NCI-H2171 (cell line): Measurements from ENCODE around the gene VIPR2.

Experiments used
- DNase-seq: peaks from one replicate; lab custom pipeline; 2025; lab: John Stamatoyannopoulos, UW

Gene VIPR2

DNA sequence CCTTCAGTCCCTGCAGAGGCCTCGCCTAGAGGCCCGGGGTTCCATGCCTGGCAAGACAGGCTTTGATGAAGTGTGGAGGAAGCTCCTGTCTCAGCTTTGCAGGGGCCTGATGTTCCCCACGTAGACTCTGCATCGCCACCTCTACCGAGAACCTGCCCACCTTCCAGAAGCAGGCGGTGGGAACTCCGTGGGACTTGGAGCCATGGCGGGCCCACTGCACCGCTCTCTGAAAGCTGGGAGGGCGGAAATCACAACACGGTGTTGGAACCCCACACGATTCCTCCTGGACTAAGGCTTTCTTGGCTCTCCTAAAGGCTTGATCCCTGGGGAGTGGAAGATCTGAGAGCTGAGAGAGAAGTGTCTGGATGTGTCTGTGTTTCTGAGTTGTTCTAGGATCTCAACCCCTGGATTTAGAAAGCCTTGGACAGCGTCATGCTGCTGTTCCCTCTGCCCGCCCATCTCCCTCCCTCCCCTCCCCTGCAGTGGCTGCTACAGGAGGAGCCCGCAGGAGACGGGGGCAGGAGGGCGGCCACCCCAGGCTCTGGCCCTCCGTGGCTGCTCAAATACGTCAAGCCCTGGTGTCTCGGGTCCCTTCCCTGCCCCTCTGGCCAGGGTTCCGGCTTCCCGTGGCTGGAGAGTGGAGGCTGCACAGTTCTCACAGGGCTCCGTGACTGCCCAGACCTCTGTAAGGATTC, 79.7 kb downstream of the VIPR2 start:
- no peak for DNase-seq

DNA sequence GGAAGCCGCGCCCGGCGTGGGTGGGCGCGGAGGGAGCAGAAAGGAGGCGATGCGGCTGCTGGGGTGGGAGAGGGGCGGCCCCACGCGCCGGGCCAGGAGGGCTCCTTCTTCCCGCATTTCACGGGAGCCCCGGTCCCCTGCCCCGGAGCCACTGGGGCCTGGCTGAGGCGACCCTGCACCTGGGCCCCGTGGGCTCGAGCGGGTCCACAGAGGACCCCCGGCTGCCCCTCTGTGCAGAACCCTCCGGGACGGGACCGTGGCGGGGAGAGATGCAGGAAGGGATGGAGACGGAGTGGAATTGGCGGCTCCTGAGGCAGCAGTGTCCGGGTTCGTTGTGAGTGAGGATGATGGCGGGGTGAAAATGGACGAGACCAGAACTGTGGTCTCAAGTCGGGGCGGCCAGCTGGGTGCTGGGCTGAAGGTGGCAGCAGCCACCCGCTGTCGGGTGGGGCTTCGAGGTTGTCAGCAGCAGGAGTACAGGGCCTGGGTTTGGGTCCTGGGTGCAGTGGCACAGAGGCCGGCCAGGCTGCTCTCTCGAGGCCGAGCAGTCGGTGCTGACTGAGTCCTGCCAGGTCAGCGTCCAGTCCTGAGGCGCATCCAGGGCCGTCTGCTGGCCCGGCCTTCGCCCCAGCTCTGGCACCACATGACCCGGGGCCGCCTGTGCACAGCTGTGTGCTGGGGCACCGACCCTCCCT, 80.4 kb downstream of the VIPR2 start:
- no peak for DNase-seq

DNA sequence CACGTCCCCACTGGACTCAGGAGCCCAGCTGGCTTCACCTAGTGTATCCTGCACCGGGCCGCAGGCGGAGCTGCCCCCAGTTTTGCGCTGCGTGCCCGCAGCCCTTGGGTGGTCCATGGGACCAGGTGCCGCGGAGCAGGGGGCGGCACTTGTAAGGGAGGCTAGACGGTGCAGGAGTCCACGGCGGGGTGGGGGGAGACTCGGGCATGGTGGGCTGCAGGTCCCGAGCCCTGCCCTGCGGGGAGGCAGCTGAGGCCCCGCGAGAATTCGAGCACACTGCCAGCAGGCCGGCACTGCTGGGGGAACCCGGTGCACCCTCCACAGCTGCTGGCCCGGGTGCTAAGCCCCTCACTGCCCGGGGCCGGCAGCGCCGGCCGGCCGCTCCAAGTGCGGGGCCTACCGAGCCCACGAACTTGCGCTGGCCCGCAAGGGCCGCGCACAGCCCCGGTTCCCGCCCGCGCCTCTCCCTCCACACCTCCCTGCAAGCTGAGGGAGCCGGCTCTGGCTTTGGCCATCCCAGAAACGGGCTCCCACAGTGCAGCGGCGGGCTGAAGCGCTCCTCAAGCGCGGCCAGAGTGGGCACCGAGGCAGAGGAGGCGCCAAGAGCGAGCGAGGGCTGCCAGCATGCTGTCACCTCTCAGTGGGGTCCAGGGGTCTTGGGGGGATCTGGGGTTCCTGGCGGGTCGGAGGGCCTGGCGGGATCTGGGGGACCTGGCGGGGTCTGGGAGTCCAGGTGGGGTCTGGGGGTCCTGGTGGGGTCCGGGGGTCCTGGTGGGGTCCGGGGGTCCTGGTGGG, 81.4 kb downstream of the VIPR2 start:
- no peak for DNase-seq

DNA sequence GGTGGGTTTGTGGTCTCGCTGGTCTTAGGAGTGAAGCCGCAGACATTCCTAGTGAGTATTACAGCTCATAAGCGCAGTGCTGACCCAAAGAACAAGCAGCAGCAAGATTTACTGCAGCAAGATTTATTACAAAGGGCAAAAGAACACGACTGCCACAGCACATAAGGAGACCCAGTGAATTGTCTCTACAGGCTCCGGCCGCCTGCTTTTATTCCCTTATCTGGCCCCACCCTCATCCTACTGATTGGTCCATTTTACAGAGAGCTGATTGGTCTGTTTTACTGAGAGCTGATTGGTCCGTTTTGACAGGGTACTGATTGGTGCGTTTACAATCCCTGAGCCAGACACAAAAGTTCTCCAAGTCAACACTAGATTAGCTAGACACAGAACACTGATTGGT, 82.1 kb downstream of the VIPR2 start:
- DNase-seq: no peak

DNA sequence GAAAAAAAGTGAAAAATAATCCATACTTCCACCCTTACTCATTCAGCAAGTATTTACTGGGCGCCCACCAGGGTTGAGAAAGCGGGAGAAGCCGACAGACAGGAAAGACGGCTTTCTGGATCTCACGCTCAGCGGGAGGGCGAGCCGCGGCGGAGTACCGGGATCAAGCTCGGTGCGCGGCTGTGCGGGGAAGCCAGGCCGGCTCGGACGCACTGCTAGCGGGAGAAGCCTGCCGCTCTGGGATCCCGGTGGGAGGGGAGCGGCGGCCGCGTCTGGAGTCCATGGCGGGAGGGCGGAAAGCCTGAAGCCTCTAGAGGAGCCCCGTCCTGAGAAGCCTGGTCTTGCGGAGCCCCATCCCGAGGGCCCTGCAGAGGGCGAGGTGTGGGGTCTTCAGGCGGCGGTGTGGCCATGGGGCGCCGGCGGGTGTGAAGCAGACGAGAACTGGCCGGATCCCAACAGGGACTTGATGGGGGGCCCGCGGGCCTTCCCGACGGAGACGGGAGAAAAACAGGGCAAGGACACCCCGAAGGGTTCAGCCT, 82.9 kb downstream of the VIPR2 start:
- no peak for DNase-seq

DNA sequence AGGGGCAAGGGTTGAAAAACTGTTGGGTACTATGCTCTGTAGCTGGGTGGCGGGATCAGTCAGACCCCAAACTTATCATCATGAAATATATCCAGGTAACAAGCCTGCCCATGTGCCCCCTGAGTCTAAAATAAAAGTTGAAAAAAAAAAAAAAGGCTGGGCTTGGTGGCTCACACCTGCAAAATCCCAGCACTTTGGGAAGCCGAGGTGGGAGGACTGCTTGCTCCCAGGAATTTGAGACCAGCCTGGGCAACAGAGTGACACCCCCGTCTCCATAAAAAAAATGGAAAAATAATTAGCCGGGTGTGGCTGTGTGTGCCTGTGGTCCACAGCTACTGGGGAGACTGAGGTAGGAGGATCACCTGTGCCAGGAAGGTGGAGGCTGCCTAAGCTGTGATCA, 83.5 kb downstream of the VIPR2 start:
- no peak for DNase-seq

DNA sequence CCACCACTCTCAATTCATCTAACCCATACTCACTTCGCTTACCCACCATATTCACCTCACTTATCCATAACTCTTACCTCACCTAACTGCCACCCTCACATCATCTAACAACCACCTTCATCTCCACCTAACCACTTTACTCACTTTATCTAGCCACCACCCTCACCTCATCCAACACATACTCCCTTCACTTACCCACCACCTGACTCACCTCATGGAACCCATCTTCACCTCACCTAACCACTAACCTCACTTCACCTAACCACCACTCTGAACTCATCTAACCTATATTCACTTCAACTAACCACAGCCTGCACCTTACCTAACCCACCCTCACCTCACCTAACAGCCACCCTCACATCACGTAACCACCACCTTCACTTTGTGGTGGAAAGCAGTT, 84.2 kb downstream of the VIPR2 start:
- DNase-seq: no peak

DNA sequence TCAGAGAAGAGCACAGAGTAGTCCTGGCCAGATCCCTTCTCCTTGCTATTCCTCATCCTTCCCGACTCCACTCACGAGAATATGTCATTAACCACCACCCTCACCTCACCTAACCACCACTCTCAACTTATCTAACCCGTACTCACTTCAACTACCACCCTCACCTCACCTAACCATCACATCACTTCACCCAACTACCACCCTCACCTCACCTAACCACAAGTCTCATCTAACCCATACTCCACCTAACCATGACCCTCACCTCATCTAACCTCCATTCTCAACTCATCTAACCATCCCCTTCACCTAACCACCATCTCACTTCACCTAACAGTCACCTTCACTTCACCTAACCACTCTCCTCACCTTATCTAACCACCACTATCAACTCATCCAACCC, 85.0 kb downstream of the VIPR2 start:
- DNase-seq: no peak

DNA sequence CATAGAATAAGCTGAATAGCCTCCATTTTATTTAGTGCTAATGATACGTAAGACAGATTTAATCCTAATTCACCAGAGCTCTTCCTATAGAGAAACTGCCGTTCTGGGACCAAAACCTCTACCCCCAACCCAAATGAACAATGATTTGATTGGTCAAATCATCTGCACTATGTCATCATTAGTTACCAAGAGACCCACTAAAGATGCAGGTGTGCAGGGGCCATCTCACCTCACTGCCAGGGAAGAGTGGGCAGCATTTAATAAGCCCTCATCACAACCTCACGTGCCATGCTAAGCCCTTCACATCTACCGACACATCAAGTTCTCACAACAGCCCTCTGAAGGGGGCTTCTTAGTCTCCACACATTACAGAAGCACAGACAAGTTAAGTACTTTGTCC, 87.0 kb downstream of the VIPR2 start:
- DNase-seq: no peak

DNA sequence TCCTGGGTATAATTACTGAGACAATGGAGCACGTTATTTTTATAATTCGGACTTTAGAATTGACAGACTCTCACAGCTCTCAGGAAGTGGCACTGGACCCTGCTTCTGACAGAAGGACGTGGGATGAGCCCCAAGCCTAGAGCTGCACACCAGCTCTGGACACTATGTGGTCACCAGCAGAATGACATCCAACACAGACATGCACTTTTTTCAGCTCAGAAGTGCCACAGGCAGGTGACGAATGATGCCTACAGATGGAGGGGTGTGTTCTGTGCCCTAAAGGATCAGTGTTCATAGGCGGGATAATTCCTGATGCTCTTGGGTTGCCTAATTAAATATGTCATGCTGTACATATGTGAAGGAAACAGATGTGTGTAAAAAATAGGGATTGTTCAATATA, 87.9 kb downstream of the VIPR2 start:
- peak; percentile 52 for DNase-seq

DNA sequence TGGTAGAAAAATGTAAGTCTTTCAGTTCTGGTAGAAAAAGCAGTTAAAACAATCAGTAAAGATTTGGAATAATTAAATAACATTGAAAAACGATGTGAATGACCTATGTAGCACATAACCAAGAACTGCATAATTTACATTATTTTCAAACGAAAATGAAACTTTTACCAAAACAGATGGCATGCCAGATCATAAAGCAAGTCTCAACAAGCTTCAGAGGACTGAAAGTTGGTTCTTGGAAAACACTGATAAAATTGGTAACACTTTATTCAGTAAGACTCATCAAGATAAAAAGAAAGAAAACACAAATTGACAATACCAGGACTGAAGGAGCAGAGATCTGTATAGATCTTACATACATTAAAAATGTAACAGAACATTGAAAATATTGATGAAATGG, 92.8 kb downstream of the VIPR2 start:
- no peak for DNase-seq

DNA sequence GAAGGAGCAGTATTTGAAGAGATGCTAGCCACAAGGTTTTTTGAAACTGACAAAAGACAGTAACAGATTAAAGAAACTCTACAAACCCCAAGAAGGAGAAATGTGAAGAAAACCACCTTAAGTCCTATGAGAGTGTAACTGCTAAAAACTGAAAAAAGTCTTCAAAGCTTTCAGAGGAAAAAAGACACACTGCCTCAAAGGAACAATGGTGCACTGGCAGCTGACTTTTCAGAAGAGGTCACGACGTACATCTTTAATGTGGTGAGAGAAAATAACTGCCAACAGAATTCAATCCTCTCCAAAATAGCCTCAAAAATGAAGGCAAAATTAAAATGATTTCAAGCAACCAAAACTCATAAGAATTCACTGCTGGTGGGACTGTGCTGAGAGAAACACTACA, 94.0 kb downstream of the VIPR2 start:
- DNase-seq: no peak

DNA sequence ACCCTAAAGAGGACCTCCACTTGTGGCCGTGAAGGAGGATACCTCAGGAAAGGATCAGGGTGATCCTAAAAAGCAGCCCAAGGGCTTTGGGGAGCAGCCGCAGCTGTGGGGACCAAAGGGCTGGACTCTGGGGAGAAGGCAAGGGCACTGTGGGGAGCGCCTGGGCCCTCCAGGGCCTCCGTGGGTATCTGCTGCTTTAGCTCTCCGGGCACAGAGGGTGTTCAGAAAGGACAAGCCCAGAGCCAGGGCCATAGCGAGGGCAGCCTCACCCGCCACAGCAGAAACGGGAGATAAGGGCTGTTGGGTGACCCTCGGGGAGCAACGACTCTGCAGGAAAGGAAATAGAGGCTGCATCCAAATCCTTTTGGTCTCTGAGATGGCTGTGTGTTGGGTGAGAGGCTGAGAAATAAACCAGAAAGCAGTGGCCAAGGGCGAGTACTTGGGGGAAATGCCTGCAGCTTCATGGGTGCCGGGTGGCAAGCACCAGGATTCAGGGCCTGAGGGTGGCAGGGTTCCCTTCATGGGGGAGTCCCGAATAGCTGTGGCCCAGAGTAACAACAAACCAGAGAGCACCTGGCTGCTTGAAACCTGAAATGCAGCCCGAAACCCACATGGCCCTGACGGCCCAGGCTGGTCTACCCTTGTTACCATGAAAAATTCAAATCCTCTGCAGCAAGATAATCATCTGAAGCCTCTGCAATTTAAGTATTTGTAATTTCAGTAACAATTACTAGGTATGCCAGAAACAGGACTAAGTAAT, 95.2 kb downstream of the VIPR2 start:
- no peak for DNase-seq

DNA sequence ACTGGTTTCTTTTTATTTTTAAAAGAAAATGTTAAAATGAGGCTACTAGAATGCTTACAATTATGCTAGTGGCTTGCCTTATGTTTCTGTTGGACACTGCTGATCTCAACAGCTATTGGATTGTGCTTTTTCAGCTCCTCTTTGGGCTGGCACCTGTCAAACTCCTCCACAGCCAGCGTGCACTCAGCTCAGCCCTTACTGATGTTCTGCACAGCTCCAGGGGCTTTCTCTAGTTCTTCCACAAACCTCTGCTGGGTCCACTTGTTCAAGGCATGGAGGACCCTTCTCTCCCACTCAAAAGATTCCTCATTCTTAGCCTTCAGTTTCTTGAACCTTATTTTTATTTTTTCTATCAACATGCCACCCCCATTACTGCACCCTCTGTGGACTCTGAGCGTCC, 96.0 kb downstream of the VIPR2 start:
- no peak for DNase-seq

DNA sequence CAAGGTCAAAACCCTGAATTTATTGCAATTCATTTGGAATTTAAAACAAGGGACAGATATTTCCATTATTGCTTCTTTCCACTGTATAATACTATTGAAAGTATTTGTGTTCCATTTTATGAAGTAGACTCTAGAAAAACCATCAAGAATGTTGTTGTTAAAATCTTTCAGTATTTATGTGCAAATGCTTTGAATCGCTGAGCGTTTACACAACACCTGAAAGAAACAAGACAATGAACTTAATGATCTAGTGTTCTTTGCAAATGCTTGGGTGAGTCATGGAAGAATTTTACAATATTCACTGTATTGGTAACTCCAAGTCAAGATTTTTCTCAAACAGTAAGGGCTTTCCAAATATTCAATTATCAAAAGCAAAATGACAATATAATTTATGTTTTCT, 97.1 kb downstream of the VIPR2 start:
- DNase-seq: no peak

DNA sequence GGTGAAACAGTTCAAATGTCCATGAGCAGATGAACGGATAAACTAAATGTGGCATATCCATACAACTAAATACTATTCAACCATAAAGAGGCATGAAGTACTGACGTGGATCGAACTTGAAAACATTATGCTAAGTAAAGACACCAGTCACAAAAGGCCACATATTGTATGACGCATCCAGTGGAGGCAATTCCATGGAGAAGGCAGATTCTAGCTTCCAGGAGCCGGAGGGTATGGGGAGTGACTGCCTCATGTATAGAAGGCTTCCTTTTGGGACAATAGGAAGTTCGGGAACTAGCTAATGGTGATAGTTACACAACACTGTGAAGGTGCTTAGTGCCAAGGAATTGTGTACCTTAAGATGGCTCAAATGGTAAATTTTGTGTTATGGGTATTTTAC, 98.4 kb downstream of the VIPR2 start:
- no peak for DNase-seq

DNA sequence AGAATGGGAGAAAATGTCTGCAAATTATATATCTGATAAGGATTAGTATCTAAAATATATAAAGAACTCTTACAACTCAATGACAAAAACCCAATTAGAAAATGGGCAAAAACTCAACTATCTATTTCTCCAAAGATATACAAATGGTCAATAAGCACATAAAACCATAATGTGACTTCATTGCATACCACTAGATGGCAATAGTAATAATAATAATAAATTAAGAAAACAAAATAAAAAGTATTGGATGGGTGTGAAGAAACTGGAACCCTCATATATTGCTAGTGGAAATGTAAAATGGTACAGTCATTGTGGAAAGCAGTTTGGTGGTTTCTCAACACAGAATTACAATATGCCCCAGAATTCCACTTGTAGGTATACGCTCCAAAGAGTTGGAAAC, 98.8 kb downstream of the VIPR2 start:
- no peak for DNase-seq

DNA sequence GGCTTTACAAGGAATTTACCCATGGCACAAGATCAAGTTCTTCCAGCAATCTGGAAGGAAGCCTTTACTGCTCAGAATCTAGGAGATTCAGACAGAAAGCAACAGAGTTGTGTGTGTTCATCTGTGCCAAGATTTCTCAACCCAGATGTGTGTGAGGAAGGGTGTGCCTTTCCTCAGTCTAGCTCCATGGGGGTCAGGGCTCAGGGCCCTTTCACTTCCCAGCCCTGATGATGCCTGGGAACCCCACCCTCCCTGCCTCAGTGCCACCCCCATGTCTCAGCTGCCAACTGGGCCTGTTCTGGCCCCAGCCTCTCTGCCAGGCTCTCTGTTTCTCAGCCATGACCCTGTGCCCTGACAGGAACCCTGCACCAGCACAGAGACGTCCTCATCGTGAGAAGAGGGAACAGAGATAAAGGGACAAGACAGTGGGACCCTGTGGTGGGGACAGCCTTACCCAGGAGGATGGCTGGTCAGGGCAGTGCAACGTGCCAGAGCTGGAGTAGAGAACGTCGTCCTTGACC, 102.0 kb downstream of the VIPR2 start:
- DNase-seq: no peak

DNA sequence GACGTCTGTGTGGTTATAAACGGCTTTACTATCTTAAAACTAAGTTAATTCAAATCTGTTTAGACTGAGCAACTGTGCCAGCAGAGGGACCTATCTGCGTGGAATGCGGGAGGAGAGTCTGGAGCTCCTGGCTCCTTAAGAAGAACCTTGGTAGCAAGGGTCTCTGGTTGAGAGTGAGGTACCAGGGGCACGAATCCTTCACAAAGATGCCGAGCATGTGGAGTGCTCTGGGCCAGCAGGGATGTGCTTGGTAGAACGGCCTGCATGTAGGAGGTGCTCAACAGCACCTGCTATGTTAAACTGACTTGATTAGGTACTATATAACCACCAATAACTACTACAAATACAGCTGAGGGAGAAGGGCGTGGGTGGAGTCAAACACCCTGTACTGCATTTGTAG, 102.6 kb downstream of the VIPR2 start:
- DNase-seq: no peak

DNA sequence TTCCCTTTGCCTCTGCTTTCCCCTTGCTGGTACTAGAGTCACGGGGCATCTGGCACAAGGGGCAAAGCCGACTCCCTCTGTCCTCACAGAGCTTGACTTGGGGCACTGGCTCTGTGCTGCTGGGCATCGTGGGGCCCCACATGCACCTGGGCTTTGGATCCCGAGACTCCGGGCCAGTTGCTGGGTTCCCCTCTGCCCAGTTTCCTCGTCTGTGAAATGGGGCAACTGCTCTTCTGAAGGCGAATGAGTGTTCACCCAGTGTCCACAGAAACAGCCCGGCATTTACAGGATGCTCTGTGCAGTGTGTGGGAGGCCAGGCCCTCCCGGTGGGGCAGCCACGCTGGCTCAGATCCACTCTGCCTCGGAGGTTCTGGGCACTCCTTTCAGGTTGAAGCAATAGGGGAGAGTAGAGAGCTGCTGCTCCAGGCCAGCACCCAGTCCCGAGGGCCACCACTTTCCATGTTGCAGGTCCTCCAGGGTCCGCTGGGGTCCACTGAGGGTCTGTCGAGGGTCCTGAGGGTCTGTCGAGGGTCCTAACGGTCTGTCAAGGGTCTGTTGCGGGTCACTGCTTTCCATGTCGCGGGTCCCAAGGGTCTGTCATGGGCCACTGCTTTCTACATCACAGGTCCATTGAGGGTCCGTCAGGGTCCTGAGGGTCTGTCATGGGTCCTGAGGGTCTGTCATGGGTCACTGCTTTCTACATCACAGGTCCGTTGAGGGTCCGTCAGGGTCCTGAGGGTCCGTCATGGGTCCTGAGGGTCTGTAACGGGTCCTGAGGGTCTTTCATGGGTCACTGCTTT, 103.6 kb downstream of the VIPR2 start:
- no peak for DNase-seq

DNA sequence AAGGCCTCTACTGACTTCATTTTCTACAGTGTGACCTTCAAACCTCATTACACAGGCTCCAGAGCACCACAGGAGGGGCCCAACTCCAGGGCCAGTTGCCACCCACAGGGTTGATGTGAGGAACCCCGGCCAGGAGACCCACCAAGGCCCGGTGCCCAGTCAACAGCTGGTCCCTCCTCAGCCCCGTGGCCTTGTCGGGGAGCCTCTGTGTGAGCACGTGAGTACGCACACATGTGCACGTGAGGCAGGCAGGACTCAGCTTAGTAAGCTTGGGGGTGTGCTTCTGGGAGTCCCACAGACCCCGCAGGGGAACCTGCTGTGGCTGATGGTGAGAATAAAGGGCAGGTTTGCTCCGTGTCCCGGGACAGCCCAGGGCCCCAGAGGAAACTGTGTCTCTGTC, 104.5 kb downstream of the VIPR2 start:
- no peak for DNase-seq
